HS-27A (cell line): ENCODE results near the gene NR2F1-AS1.
A peak's percentile ranks its signal among the peaks of the same experiment; 100 is the strongest.

Source experiments
- DNase-seq: peaks from one replicate; pipeline ENCODE4 v3.0.0-alpha.2; 2012; ENCODE audit warnings: low read depth, missing footprints

The NR2F1-AS1 gene

GRCh38 chr5:93589152-93589828 lies 8.3 kb upstream of the NR2F1-AS1 start:
- DNase-seq: no peak

- no peak for DNase-seq
Measured at GRCh38 chr5:93588352-93589151, 7.5 kb upstream of the NR2F1-AS1 start.

- DNase-seq: no peak
Measured at GRCh38 chr5:93587597-93588351, 6.8 kb upstream of the NR2F1-AS1 start.

- DNase-seq: no peak
Measured at GRCh38 chr5:93586736-93587596, 5.9 kb upstream of the NR2F1-AS1 start.

- DNase-seq: no peak
Measured at GRCh38 chr5:93585767-93586385, 4.9 kb upstream of the NR2F1-AS1 start.

- DNase-seq: no peak
Measured at GRCh38 chr5:93585041-93585766, 4.2 kb upstream of the NR2F1-AS1 start.

GRCh38 chr5:93584596-93585040 lies 3.6 kb upstream of the NR2F1-AS1 start:
- no peak for DNase-seq

- no peak for DNase-seq
Measured at GRCh38 chr5:93583768-93584595, 3.0 kb upstream of the NR2F1-AS1 start.

GRCh38 chr5:93583439-93583767 lies 2.4 kb upstream of the NR2F1-AS1 start:
- no peak for DNase-seq

GRCh38 chr5:93582677-93583438 lies 1.8 kb upstream of the NR2F1-AS1 start, which contains the start of gene NR2F1:
Gene NR2F1 (plus strand): TSS chr5:93583222. CDS start chr5:93585024, 1,802 bp downstream.
- DNase-seq: peak; percentile 77

- no peak for DNase-seq
Measured at GRCh38 chr5:93582167-93582462, 1.1 kb upstream of the NR2F1-AS1 start.

GRCh38 chr5:93580063-93580926 lies 724 bp downstream of the NR2F1-AS1 start:
- no peak for DNase-seq

GRCh38 chr5:93579692-93580062 lies 1.3 kb downstream of the NR2F1-AS1 start:
- no peak for DNase-seq

- DNase-seq: no peak
Measured at GRCh38 chr5:93578813-93579691, 2.0 kb downstream of the NR2F1-AS1 start.

- no peak for DNase-seq
Measured at GRCh38 chr5:93577854-93578812, 2.9 kb downstream of the NR2F1-AS1 start.
